B cell (primary cell): Measurements from ENCODE around the gene MOGAT2. TPM values are rescaled to one million over a fixed set of nuclear protein-coding genes. Genes with fewer than 3 reads are reported as not detected.

ENCODE experiments used
- ATAC-seq: fragments of 200-7000 bp; cut with Tn5 transposase; one replicate; pipeline ENCODE4 v1.10.0; 2021; ENCODE audit warnings: low read depth, mild to moderate bottlenecking, moderate number of reproducible peaks, moderate library complexity
- CTCF ChIA-PET: fragments of 350-600 bp; sonication (Branson Sonifier 250); formaldehyde crosslinking; loops from one replicate; lab custom pipeline; 2021; ENCODE audit warnings: antibody characterized with exemption, inconsistent platforms; lab: Charles Lee
- POLR2A ChIA-PET: fragments of 350-600 bp; sonication (Branson Sonifier 250); formaldehyde crosslinking; loops from one replicate; lab custom pipeline; 2021; ENCODE audit warnings: antibody characterized with exemption; lab: Charles Lee
- DNase-seq: peaks from one replicate; pipeline ENCODE4 v3.0.0; 2013
- H2AFZ ChIP-seq: 2 replicates; pipeline ENCODE4 v1.6.1; 2012; ENCODE audit warnings: mild to moderate bottlenecking, low read depth, low read length; ENCODE audit not compliant: insufficient read depth, poor library complexity, severe bottlenecking
- H3K27ac ChIP-seq, 2 donors: 1 replicate in 1 of 2; 2 replicates in 1 of 2; pipeline ENCODE4 v1.5.1; 2012 to 2013; ENCODE audit warnings: low read length in 2 of 2, mild to moderate bottlenecking in 2 of 2, moderate library complexity in 1 of 2
- H3K27me3 ChIP-seq, 4 experiments: fragments of 200-600 bp in 1 of 4; sonication (generic) in 1 of 4; replicated peaks in 1 of 4; 1 replicate in 2 of 4; 2 replicates in 2 of 4; pipeline versions ENCODE4 v1.6.1 to v1.7.0; 2013 to 2016; ENCODE audit warnings: low read length in 3 of 4, mild to moderate bottlenecking in 2 of 4, mixed read lengths in 1 of 4, moderate library complexity in 1 of 4; ENCODE audit not compliant: insufficient read depth in 4 of 4, control insufficient read depth in 3 of 4; ENCODE audit errors: control extremely low read depth in 1 of 4
- H3K36me3 ChIP-seq, 2 experiments: replicated peaks in 1 of 2; 1 replicate in 1 of 2; 2 replicates in 1 of 2; pipeline versions ENCODE4 v1.6.1 to v1.7.1; 2013; ENCODE audit warnings: low read length in 1 of 2; ENCODE audit not compliant: insufficient read depth in 2 of 2, control insufficient read depth in 1 of 2; ENCODE audit errors: control extremely low read depth in 1 of 2, extremely low read depth in 1 of 2
- H3K4me1 ChIP-seq, 2 donors: fragments of 200-600 bp in 1 of 2; sonication (generic) in 1 of 2; 1 replicate in 1 of 2; 2 replicates in 1 of 2; pipeline versions ENCODE4 v1.5.1 to v1.6.1; 2013 to 2017; ENCODE audit warnings: low read length in 2 of 2; ENCODE audit not compliant: control insufficient read depth in 2 of 2, insufficient read depth in 2 of 2
- H3K4me2 ChIP-seq: replicated peaks from 2 replicates; pipeline ENCODE3; 2012; ENCODE audit warnings: mild to moderate bottlenecking, low read depth, low read length; ENCODE audit not compliant: poor library complexity, severe bottlenecking
- H3K4me3 ChIP-seq, 5 experiments: fragments of 200-600 bp in 1 of 5; sonication (generic) in 1 of 5; 1 replicate in 3 of 5; 2 replicates in 2 of 5; pipeline versions ENCODE4 v1.5.1 to v1.7.0; 2011 to 2016; ENCODE audit warnings: low read length in 4 of 5, mild to moderate bottlenecking in 4 of 5, low read depth in 2 of 5, control low read depth in 1 of 5, moderate library complexity in 1 of 5; ENCODE audit not compliant: insufficient read depth in 1 of 5; ENCODE audit errors: control extremely low read depth in 1 of 5, extremely low read depth in 1 of 5
- H3K79me2 ChIP-seq: fragments of 200-600 bp; sonication (generic); one replicate; pipeline ENCODE4 v1.6.0; 2016; ENCODE audit warnings: low read length; ENCODE audit not compliant: control insufficient read depth, insufficient read depth
- H3K9ac ChIP-seq: fragments of 200-600 bp; sonication (generic); 2 replicates; pipeline ENCODE4 v1.6.1; 2017; ENCODE audit warnings: mild to moderate bottlenecking, low read length, moderate library complexity
- H3K9me3 ChIP-seq, 3 donors: one replicate each; pipeline versions ENCODE4 v1.6.1 to v1.7.1; 2013; ENCODE audit warnings: low read length in 2 of 3; ENCODE audit not compliant: control insufficient read depth in 2 of 3, insufficient read depth in 1 of 3; ENCODE audit errors: control extremely low read depth in 1 of 3
- H4K20me1 ChIP-seq: 2 replicates; pipeline ENCODE4 v1.6.0; 2012; ENCODE audit warnings: mild to moderate bottlenecking, low read length; ENCODE audit not compliant: insufficient read depth, control insufficient read depth, poor library complexity, severe bottlenecking
- H3K27ac Mint-ChIP-seq: one replicate; pipeline ENCODE4 v1.8.0; 2021; ENCODE audit warnings: mixed read lengths
- H3K27me3 Mint-ChIP-seq: one replicate; pipeline ENCODE4 v1.8.0; 2021; ENCODE audit warnings: mixed read lengths
- H3K4me1 Mint-ChIP-seq: one replicate; pipeline ENCODE4 v1.8.0; 2021; ENCODE audit warnings: mixed read lengths
- H3K4me3 Mint-ChIP-seq: one replicate; pipeline ENCODE4 v1.8.0; 2021; ENCODE audit warnings: mixed read lengths
- H3K9me3 Mint-ChIP-seq: one replicate; pipeline ENCODE4 v1.8.0; 2022; ENCODE audit warnings: mixed read lengths; ENCODE audit not compliant: insufficient read depth
- CTCF ChIP-seq: fragments of 200-600 bp; IDR thresholded peaks from one replicate; pipeline ENCODE4 v1.8.0; 2022; ENCODE audit warnings: antibody characterized with exemption, mild to moderate bottlenecking
- EZH2 ChIP-seq: IDR thresholded peaks from 2 replicates; pipeline ENCODE4 v1.6.1; 2012; ENCODE audit warnings: borderline replicate concordance, low read depth, mild to moderate bottlenecking, moderate library complexity, low read length; ENCODE audit not compliant: insufficient read depth, poor library complexity, severe bottlenecking
- WGBS: methylation state at CpG from one replicate; pipeline ENCODE4 v1.1.5; 2013; ENCODE audit warnings: missing lambda C conversion rate; ENCODE audit not compliant: insufficient coverage; 5-methylcytosine and 5-hydroxymethylcytosine counted together
- intact Hi-C: fragments of 100-400 bp; cut with micrococcal nuclease; formaldehyde crosslinking; loops from one replicate; pipeline ENCODE4 v1.10.0; 2022
- polyA plus RNA-seq: library from polyadenylated mRNA; depleted of rRNA; stranded (reverse); fragments of >200 nt; gene quantifications from 2 replicates; pipeline ENCODE4 v1.2.3, GENCODE V29; 2012
- total RNA-seq, 2 donors: library from RNA; stranded (reverse); fragments of 120-200 nt in 1 of 2; gene quantifications; 1 replicate in 1 of 2; 2 replicates in 1 of 2; pipeline versions ENCODE4 v1.2.3 to v1.2.4, GENCODE V29; 2013 to 2022

The MOGAT2 gene
- total and polyA plus RNA-seq, 2 donors (not counting 1 experiment from before 2014, with no cell fraction given) = not detected

GRCh38 chr11:75778962-75779361 lies 61.3 kb downstream of the MOGAT2 start:
- intact Hi-C loops = no loop called here
- H3K27me3 ChIP-seq = no peaks in the 10 kb centered on the region
- WGBS = 100% methylated on average over 1 of the region's 5 CpGs
- H3K27ac Mint-ChIP-seq = no peak overlapping the region
- H3K79me2 ChIP-seq = peaks cover 16% of the 10 kb centered on the region
- no peak overlapping the region for H3K4me3 ChIP-seq
- H3K4me2 ChIP-seq = no peak overlapping the region
- no peak overlapping the region for H2AFZ ChIP-seq
- no peaks in the 10 kb centered on the region for H3K9me3 ChIP-seq
- H3K4me1 ChIP-seq = peaks cover 20 to 45% of the 10 kb centered on the region in 2 donors
- no peak for TF ChIP-seq EZH2
- TF ChIP-seq CTCF = no peak
- peaks cover 2% of the 10 kb centered on the region for H4K20me1 ChIP-seq
- POLR2A ChIA-PET = no interaction called here
- peaks cover 46% of the 10 kb centered on the region for H3K4me1 Mint-ChIP-seq
- H3K27me3 Mint-ChIP-seq = no peaks in the 10 kb centered on the region
- DNase-seq (no peak), ATAC-seq (no peak)
- CTCF ChIA-PET = interaction anchor here (0.7 kb wide), 1 partner anchor 191 kb away, joined by 3 read pairs; no protein-coding TSS in a partner anchor
- no peak overlapping the region for H3K27ac ChIP-seq
- no peaks in the 10 kb centered on the region for H3K9me3 Mint-ChIP-seq
- no peak overlapping the region for H3K9ac ChIP-seq
- no peak overlapping the region for H3K4me3 Mint-ChIP-seq
- peaks cover 0 to 2% of the 10 kb centered on the region in 2 experiments for H3K36me3 ChIP-seq

- H3K4me1 Mint-ChIP-seq = peaks cover 38% of the 10 kb centered on the region
- Histone ChIP-seq H3K9ac (no peak overlapping the region), H3K4me2 (peak overlapping the region; percentile 30), H3K27ac (no peak overlapping the region), H3K36me3 (peaks cover 0 to 2% of the 10 kb centered on the region in 2 experiments), H3K4me1 (peaks cover 16 to 36% of the 10 kb centered on the region in 2 donors), H2AFZ (no peak overlapping the region), H3K4me3 (no peak overlapping the region), H4K20me1 (no peaks in the 10 kb centered on the region), H3K27me3 (no peaks in the 10 kb centered on the region), H3K79me2 (peaks cover 7% of the 10 kb centered on the region), H3K9me3 (no peaks in the 10 kb centered on the region)
- intact Hi-C loops = no loop called here
- TF ChIP-seq EZH2 (no peak), CTCF (no peak)
- no peak overlapping the region for H3K4me3 Mint-ChIP-seq
- peak; percentile 21 for ATAC-seq
- no peaks in the 10 kb centered on the region for H3K27me3 Mint-ChIP-seq
- ChIA-PET CTCF (interaction anchor here (1.3 kb wide), 1 partner anchor 88 kb away, joined by 4 read pairs; no protein-coding TSS in a partner anchor), POLR2A (interaction anchor here (0.5 to 1.4 kb wide), 2 partner anchors 27 to 33 kb away, joined by 3 to 4 read pairs; no protein-coding TSS in a partner anchor)
- peak overlapping the region; percentile 20 for H3K27ac Mint-ChIP-seq
- H3K9me3 Mint-ChIP-seq = no peaks in the 10 kb centered on the region
- no peak for DNase-seq
- WGBS = 43% methylated on average over 2 of the region's 2 CpGs
These were observed 62.3 kb downstream of the MOGAT2 start for GRCh38 chr11:75779960-75780359.
